ENCODE results near the gene COL8A2. TPM values are rescaled to one million over a fixed set of nuclear protein-coding genes. Genes with fewer than 3 reads are reported as not detected.
A peak's percentile ranks its signal among the peaks of the same experiment; 100 is the strongest.

Gene COL8A2
- total and polyA plus RNA-seq, 2 of the 4 experiments (the other 2 are of a cell fraction) = 0.54 to 1.1 TPM

GRCh38 chr1:36062315-36062714 lies 62.7 kb downstream of the COL8A2 start:
- Histone ChIP-seq H3K79me1 (ENCODE audit: low read depth in 1 of 2, low read length in 2 of 2) (no peaks in the 10 kb centered on the region), H3K4ac (ENCODE audit: low read depth, low read length) (no peak overlapping the region), H4K91ac (ENCODE audit: insufficient read depth, low read depth, low read length) (no peak overlapping the region), H2BK120ac (ENCODE audit: low read depth, low read length) (no peak overlapping the region), H3K36me3 (ENCODE audit: control insufficient read depth, insufficient read depth, low read length) (no peaks in the 10 kb centered on the region), H3K27me3 (ENCODE audit: control insufficient read depth, insufficient read depth, low read length) (no peaks in the 10 kb centered on the region), H3K9me1 (ENCODE audit: insufficient read depth, low read length) (no peaks in the 10 kb centered on the region), H3K4me2 (ENCODE audit: low read depth, low read length) (no peak overlapping the region), H3K14ac (replicated peaks; ENCODE audit: low read depth, low read length) (no peak overlapping the region), H3K9ac (ENCODE audit: low read depth, low read length) (no peak overlapping the region), H2BK20ac (ENCODE audit: low read depth, low read length) (no peak overlapping the region), H2BK5ac (ENCODE audit: low read depth, low read length, poor library complexity, severe bottlenecking) (no peak overlapping the region), H3K4me1 (ENCODE audit: control insufficient read depth, insufficient read depth, low read length) (no peaks in the 10 kb centered on the region), H2AK9ac (replicated peaks; ENCODE audit: low read depth, low read length, poor library complexity) (no peak overlapping the region), H3K56ac (ENCODE audit: extremely low read depth, insufficient read depth, low read length) (no peak overlapping the region), H4K8ac (ENCODE audit: low read depth in 2 of 2, low read length in 2 of 2) (no peak overlapping the region), H3K18ac (ENCODE audit: low read depth, low read length) (no peak overlapping the region), H3K4me3 (ENCODE audit: insufficient read depth, low read depth, low read length) (no peak overlapping the region), H2AK5ac (ENCODE audit: low read depth, low read length) (no peak overlapping the region), H4K20me1 (ENCODE audit: insufficient read depth, low read length) (no peaks in the 10 kb centered on the region), H3K27ac (ENCODE audit: insufficient read depth, low read length) (no peak overlapping the region), H2AFZ (replicated peaks; ENCODE audit: low read length, poor library complexity) (no peak overlapping the region), H3K23ac (ENCODE audit: low read depth, low read length) (no peak overlapping the region), H2BK15ac (ENCODE audit: low read depth, low read length) (no peak overlapping the region), H4K5ac (ENCODE audit: low read depth, low read length) (no peak overlapping the region), H3K9me3 (ENCODE audit: control insufficient read depth, insufficient read depth, low read length) (no peaks in the 10 kb centered on the region)
- ChIA-PET POLR2A (ENCODE audit: unreplicated experiment) (no interaction called here), CTCF (interaction anchor here (0.6 kb wide), 1 partner anchor 33 kb away, joined by 5 read pairs; no protein-coding TSS in a partner anchor)
- TF ChIP-seq RAD21 (IDR thresholded peaks at IDR 0.05; ENCODE audit: low read length) (no peak), MAZ (IDR thresholded peaks at IDR 0.05; ENCODE audit: borderline replicate concordance, low read depth, low read length) (no peak), ELK1 (IDR thresholded peaks at IDR 0.05; ENCODE audit: borderline replicate concordance, low read depth, low read length) (no peak), USF2 (IDR thresholded peaks at IDR 0.05; ENCODE audit: low read depth, low read length) (no peak), RFX5 (IDR thresholded peaks at IDR 0.05; ENCODE audit: low read depth, low read length) (no peak), CEBPB (IDR thresholded peaks at IDR 0.05; ENCODE audit: low read depth, low read length) (no peak), MAFK (IDR thresholded peaks at IDR 0.05; ENCODE audit: low read depth, low read length) (peak; percentile 94), CTCF (conservative IDR thresholded peaks at IDR 0.05; ENCODE audit: low read depth, low read length) (no peak)
- in situ Hi-C loops (cut with MboI; ENCODE audit: low sequenced_read_pairs) (no loop called here), dilution Hi-C loops (cut with HindIII; ENCODE audit: low sequenced_read_pairs, unreplicated experiment) (no loop called here), intact Hi-C loops (cut with micrococcal nuclease) (no loop called here)
- no TSS peak for BruUV-seq (replicated peaks)
- no CpG with 5 or more reads among the region's 1 CpG for WGBS, 2 experiments (ENCODE audit: extremely low coverage in 2 of 2, insufficient read length in 1 of 2)
- DNase-seq (no peak), ATAC-seq (ENCODE audit: low read depth) (no peak)
